KOPT-K1 (cell line): ENCODE results near the gene GZMB.
"Not testable (repeated sequence)": the region's sequence is repeated elsewhere in the genome, so short reads cannot be mapped to it uniquely, and the experiment has no call there.

Experiments used
- H3K27ac ChIP-seq: fragments of 200-600 bp; sonication (generic); 2 replicates; pipeline ENCODE4 v1.5.1; 2016; ENCODE audit warnings: antibody characterized with exemption, mild to moderate bottlenecking, low read depth, low read length; ENCODE audit not compliant: poor library complexity, severe bottlenecking
- H3K36me3 ChIP-seq: fragments of 200-600 bp; sonication (generic); 2 replicates; pipeline ENCODE4 v1.5.1; 2017; ENCODE audit warnings: antibody characterized with exemption, mild to moderate bottlenecking, low read length, moderate library complexity; ENCODE audit not compliant: insufficient read depth
- H3K9me3 ChIP-seq: fragments of 200-600 bp; sonication (generic); 2 replicates; pipeline ENCODE4 v1.5.1; 2017; ENCODE audit warnings: antibody characterized with exemption, low read length, mild to moderate bottlenecking; ENCODE audit not compliant: insufficient read depth, poor library complexity, severe bottlenecking

The GZMB gene

GRCh38 chr14:24607635-24608514 lies 26.1 kb downstream of the GZMB start:
- H3K9me3 ChIP-seq, result no peaks in the 10 kb centered on the region
- no peak overlapping the region for H3K27ac ChIP-seq
- H3K36me3 ChIP-seq, result no peaks in the 10 kb centered on the region

- H3K36me3 ChIP-seq, result no peaks in the 10 kb centered on the region
- no peaks in the 10 kb centered on the region for H3K9me3 ChIP-seq
- H3K27ac ChIP-seq, result no peak overlapping the region
These were observed 26.9 kb downstream of the GZMB start for GRCh38 chr14:24607081-24607480.

GRCh38 chr14:24606297-24606696 lies 27.7 kb downstream of the GZMB start:
- no peaks in the 10 kb centered on the region for H3K9me3 ChIP-seq
- H3K27ac ChIP-seq, result no peak overlapping the region

GRCh38 chr14:24605435-24606190 lies 28.4 kb downstream of the GZMB start:
- H3K36me3 ChIP-seq, result no peaks in the 10 kb centered on the region
- H3K27ac ChIP-seq, result no peak overlapping the region
- no peaks in the 10 kb centered on the region for H3K9me3 ChIP-seq

More at GRCh38 chr14:24606297-24606696, 27.7 kb downstream of the GZMB start:
- H3K36me3 ChIP-seq, result no peaks in the 10 kb centered on the region

GRCh38 chr14:24597403-24597802 lies 36.6 kb downstream of the GZMB start:
- H3K9me3 ChIP-seq, result peaks cover 21% of the 10 kb centered on the region
- H3K27ac ChIP-seq, result no peak overlapping the region
- H3K36me3 ChIP-seq, result no peaks in the 10 kb centered on the region

- no peak overlapping the region for H3K27ac ChIP-seq
- peaks cover 21% of the 10 kb centered on the region for H3K9me3 ChIP-seq
- H3K36me3 ChIP-seq, result no peaks in the 10 kb centered on the region
These were observed 38.7 kb downstream of the GZMB start for GRCh38 chr14:24595073-24595808.

GRCh38 chr14:24591004-24591403 lies 43.0 kb downstream of the GZMB start:
- H3K36me3 ChIP-seq, H3K27ac ChIP-seq: not testable (repeated sequence)
- peaks cover 14% of the 10 kb centered on the region for H3K9me3 ChIP-seq

- not testable (repeated sequence) for H3K36me3 ChIP-seq, H3K9me3 ChIP-seq, H3K27ac ChIP-seq
These were observed 49.6 kb downstream of the GZMB start for GRCh38 chr14:24584402-24584801.
